ENCODE data around the gene PLXNA2. TPM values are rescaled to one million over a fixed set of nuclear protein-coding genes. Genes with fewer than 3 reads are reported as not detected.

PLXNA2 gene
- total RNA-seq, 1 donor from 2014 or later: 1.7 TPM

- H3K9me3 Mint-ChIP-seq: no peaks in the 10 kb centered on the region
- Histone ChIP-seq H2AFZ (replicated peaks) (no peak overlapping the region), H3K4me2 (peak overlapping the region; percentile 30), H3K36me3 (no peaks in the 10 kb centered on the region), H3K4me3 (no peak overlapping the region), H3K9ac (no peak overlapping the region), H3K27ac (peak overlapping the region; percentile 2), H3K79me2 (ENCODE audit: low read depth) (no peaks in the 10 kb centered on the region), H3K9me3 (ENCODE audit: low read depth) (no peaks in the 10 kb centered on the region), H3K27me3 (no peaks in the 10 kb centered on the region), H3K4me1 (peaks cover 68% of the 10 kb centered on the region), H3F3A (ENCODE audit: low read depth) (peaks cover 48% of the 10 kb centered on the region), H4K20me1 (ENCODE audit: low read depth) (no peaks in the 10 kb centered on the region)
- no peak for DNase-seq (ENCODE audit: low spot score)
- H3K4me1 Mint-ChIP-seq: peaks cover 88% of the 10 kb centered on the region
- TF ChIP-seq CTCF (IDR thresholded peaks at IDR 0.05) (no peak), EZH2 (IDR thresholded peaks at IDR 0.05) (no peak), EZH2phosphoT487 (IDR thresholded peaks at IDR 0.05) (no peak)
- H3K36me3 Mint-ChIP-seq: peaks cover 9% of the 10 kb centered on the region
- peak overlapping the region; percentile 59 for H3K27ac Mint-ChIP-seq
- peak overlapping the region; percentile 48 for H3K4me3 Mint-ChIP-seq
- peaks cover 18% of the 10 kb centered on the region for H3K27me3 Mint-ChIP-seq (ENCODE audit: insufficient read depth, low read depth)
Observed at GRCh38 chr1:208161656-208162375, 82.4 kb downstream of the PLXNA2 start.

- no peak overlapping the region for H3K9ac ChIP-seq
- H3K9me3 Mint-ChIP-seq: no peaks in the 10 kb centered on the region
- peak overlapping the region; percentile 83 for H3K27ac Mint-ChIP-seq
- no peaks in the 10 kb centered on the region for H3K36me3 ChIP-seq
- H3K4me2 ChIP-seq: peak overlapping the region; percentile 30
- H3K27me3 Mint-ChIP-seq (ENCODE audit: insufficient read depth, low read depth): peaks cover 19% of the 10 kb centered on the region
- H3K27me3 ChIP-seq: no peaks in the 10 kb centered on the region
- H3K27ac ChIP-seq: peak overlapping the region; percentile 2
- peaks cover 4% of the 10 kb centered on the region for H3K36me3 Mint-ChIP-seq
- no peaks in the 10 kb centered on the region for H4K20me1 ChIP-seq (ENCODE audit: low read depth)
- peaks cover 61% of the 10 kb centered on the region for H3K4me1 ChIP-seq
- peaks cover 83% of the 10 kb centered on the region for H3K4me1 Mint-ChIP-seq
- H3K4me3 Mint-ChIP-seq: peak overlapping the region; percentile 71
- peaks cover 48% of the 10 kb centered on the region for H3F3A ChIP-seq (ENCODE audit: low read depth)
- TF ChIP-seq EZH2 (IDR thresholded peaks at IDR 0.05) (no peak), CTCF (IDR thresholded peaks at IDR 0.05) (no peak), EZH2phosphoT487 (IDR thresholded peaks at IDR 0.05) (no peak)
- H3K79me2 ChIP-seq (ENCODE audit: low read depth): no peaks in the 10 kb centered on the region
- no peaks in the 10 kb centered on the region for H3K9me3 ChIP-seq (ENCODE audit: low read depth)
- no peak overlapping the region for H2AFZ ChIP-seq (replicated peaks)
- no peak for DNase-seq (ENCODE audit: low spot score)
- H3K4me3 ChIP-seq: no peak overlapping the region
Observed at GRCh38 chr1:208161005-208161404, 83.2 kb downstream of the PLXNA2 start.

GRCh38 chr1:208160259-208160819, 83.8 kb downstream of the PLXNA2 start:
- Histone ChIP-seq H3K9me3 (ENCODE audit: low read depth) (no peaks in the 10 kb centered on the region), H3K36me3 (no peaks in the 10 kb centered on the region), H3K4me2 (peak overlapping the region; percentile 30), H3K4me3 (no peak overlapping the region), H3K27me3 (no peaks in the 10 kb centered on the region), H3K4me1 (peaks cover 67% of the 10 kb centered on the region), H3F3A (ENCODE audit: low read depth) (peaks cover 55% of the 10 kb centered on the region), H3K79me2 (ENCODE audit: low read depth) (no peaks in the 10 kb centered on the region), H2AFZ (replicated peaks) (no peak overlapping the region), H3K27ac (no peak overlapping the region), H4K20me1 (ENCODE audit: low read depth) (no peaks in the 10 kb centered on the region), H3K9ac (no peak overlapping the region)
- H3K9me3 Mint-ChIP-seq: no peaks in the 10 kb centered on the region
- peak overlapping the region; percentile 82 for H3K27ac Mint-ChIP-seq
- DNase-seq (ENCODE audit: low spot score): no peak
- H3K4me1 Mint-ChIP-seq: peaks cover 81% of the 10 kb centered on the region
- TF ChIP-seq EZH2 (IDR thresholded peaks at IDR 0.05): no peak
- no peak for TF ChIP-seq EZH2phosphoT487 (IDR thresholded peaks at IDR 0.05)
- no peak for TF ChIP-seq CTCF (IDR thresholded peaks at IDR 0.05)
- H3K4me3 Mint-ChIP-seq: peak overlapping the region; percentile 71
- H3K36me3 Mint-ChIP-seq: peaks cover 4% of the 10 kb centered on the region
- peaks cover 19% of the 10 kb centered on the region for H3K27me3 Mint-ChIP-seq (ENCODE audit: insufficient read depth, low read depth)
